A673 (cell line): ENCODE measurements around the gene ATP8A2. TPM values are rescaled to one million over a fixed set of nuclear protein-coding genes. Genes with fewer than 3 reads are reported as not detected.

Experiments used
- BruUV-seq: library from RNA; stranded (reverse); fragments of 400-500 nt; replicated peaks from 2 replicates; lab custom pipeline; 2021; lab: Mats Ljungman, UMichigan
- CTCF ChIA-PET: fragments of 300-600 bp; sonication (Branson Sonifier 250); formaldehyde crosslinking; loops from one replicate; lab custom pipeline; 2022; ENCODE audit warnings: antibody characterized with exemption; lab: Charles Lee
- POLR2A ChIA-PET: fragments of 300-600 bp; sonication (Branson Sonifier 250); formaldehyde crosslinking; loops from one replicate; lab custom pipeline; 2022; ENCODE audit warnings: antibody characterized with exemption; ENCODE audit not compliant: low non-redundant PET; lab: Charles Lee
- DNase-seq: peaks from one replicate; pipeline ENCODE4 v3.0.0-alpha.2; 2015; ENCODE audit warnings: low spot score
- H3K27ac ChIP-seq: fragments of 200-600 bp; sonication (generic); 2 replicates; pipeline ENCODE4 v1.5.1; 2016; ENCODE audit warnings: mixed run types, low read depth, mild to moderate bottlenecking, mixed read lengths, antibody characterized with exemption, low read length; ENCODE audit not compliant: poor library complexity, severe bottlenecking
- H3K27me3 ChIP-seq: fragments of 200-600 bp; sonication (generic); replicated peaks from 2 replicates; pipeline ENCODE4 v1.6.1; 2017; ENCODE audit warnings: mixed run types, low read depth, mild to moderate bottlenecking, mixed read lengths, antibody characterized with exemption, low read length; ENCODE audit not compliant: insufficient read depth, poor library complexity
- H3K36me3 ChIP-seq: fragments of 200-600 bp; sonication (generic); 2 replicates; pipeline ENCODE4 v1.6.1; 2016; ENCODE audit warnings: mixed run types, mild to moderate bottlenecking, mixed read lengths, antibody characterized with exemption, low read length; ENCODE audit not compliant: insufficient read depth, poor library complexity, severe bottlenecking
- H3K4me1 ChIP-seq: fragments of 200-600 bp; sonication (generic); 2 replicates; pipeline ENCODE4 v1.6.1; 2017; ENCODE audit warnings: mixed run types, mild to moderate bottlenecking, mixed read lengths, antibody characterized with exemption, low read length; ENCODE audit not compliant: insufficient read depth, poor library complexity, severe bottlenecking
- H3K4me3 ChIP-seq: fragments of 200-600 bp; sonication (generic); 2 replicates; pipeline ENCODE4 v1.5.1; 2016; ENCODE audit warnings: low read depth, mixed run types, mild to moderate bottlenecking, mixed read lengths, low read length; ENCODE audit not compliant: poor library complexity, severe bottlenecking
- H3K9me3 ChIP-seq: fragments of 200-600 bp; sonication (generic); 2 replicates; pipeline ENCODE4 v1.6.1; 2016; ENCODE audit warnings: mixed run types, low read depth, mild to moderate bottlenecking, mixed read lengths, antibody characterized with exemption, low read length; ENCODE audit not compliant: poor library complexity, severe bottlenecking
- EZH2 ChIP-seq: fragments of 200-600 bp; sonication (generic); IDR thresholded peaks from 2 replicates; pipeline ENCODE4 v1.6.1; 2017; ENCODE audit warnings: borderline replicate concordance, low read depth, mild to moderate bottlenecking, mixed read lengths, antibody characterized with exemption, low read length; ENCODE audit not compliant: poor library complexity, severe bottlenecking
- intact Hi-C: fragments of 100-400 bp; cut with micrococcal nuclease; formaldehyde crosslinking; loops from one replicate; pipeline ENCODE4 v1.10.0; 2022; ENCODE audit not compliant: unreplicated experiment
- total RNA-seq: library from RNA; stranded (reverse); gene quantifications from 2 replicates; pipeline ENCODE4 v1.2.3, GENCODE V29; 2021
- TF ChIP-seq, protein P1 (sequence below): fragments of 300-800, 200-600 bp; sonication (generic); conservative IDR thresholded peaks from 2 replicates; pipeline ENCODE4 v1.5.1; 2017; ENCODE audit warnings: low read depth, mild to moderate bottlenecking, antibody characterized with exemption, low read length, moderate library complexity, mixed read lengths

Gene ATP8A2
- total RNA-seq, 1 experiment from 2014 or later: 0.92 TPM

DNA sequence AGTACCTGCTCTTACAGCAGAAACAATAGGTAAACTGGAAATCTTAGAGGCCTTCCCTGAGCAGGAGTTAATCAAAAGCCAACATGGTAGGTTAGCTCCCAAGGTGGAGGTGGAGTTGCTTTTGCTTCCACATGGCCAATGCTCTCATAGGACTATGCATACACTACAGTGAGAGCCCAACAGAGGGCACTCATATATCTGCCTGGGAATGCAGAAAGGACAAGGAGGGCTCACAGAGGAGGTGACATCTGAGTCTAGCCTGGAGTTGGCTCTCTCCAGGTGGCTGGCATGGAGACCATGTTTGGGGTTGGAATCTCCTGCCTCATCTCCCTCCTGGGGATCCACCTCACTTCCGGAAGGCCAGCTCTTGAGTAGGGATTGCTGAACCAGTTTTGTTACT is 34.6 kb downstream of the ATP8A2 start:
- ChIA-PET CTCF (no interaction called here), POLR2A (no interaction called here)
- H3K9me3 ChIP-seq: no peaks in the 10 kb centered on the region
- TF ChIP-seq EZH2: no peak
- TF ChIP-seq, protein P1, sequence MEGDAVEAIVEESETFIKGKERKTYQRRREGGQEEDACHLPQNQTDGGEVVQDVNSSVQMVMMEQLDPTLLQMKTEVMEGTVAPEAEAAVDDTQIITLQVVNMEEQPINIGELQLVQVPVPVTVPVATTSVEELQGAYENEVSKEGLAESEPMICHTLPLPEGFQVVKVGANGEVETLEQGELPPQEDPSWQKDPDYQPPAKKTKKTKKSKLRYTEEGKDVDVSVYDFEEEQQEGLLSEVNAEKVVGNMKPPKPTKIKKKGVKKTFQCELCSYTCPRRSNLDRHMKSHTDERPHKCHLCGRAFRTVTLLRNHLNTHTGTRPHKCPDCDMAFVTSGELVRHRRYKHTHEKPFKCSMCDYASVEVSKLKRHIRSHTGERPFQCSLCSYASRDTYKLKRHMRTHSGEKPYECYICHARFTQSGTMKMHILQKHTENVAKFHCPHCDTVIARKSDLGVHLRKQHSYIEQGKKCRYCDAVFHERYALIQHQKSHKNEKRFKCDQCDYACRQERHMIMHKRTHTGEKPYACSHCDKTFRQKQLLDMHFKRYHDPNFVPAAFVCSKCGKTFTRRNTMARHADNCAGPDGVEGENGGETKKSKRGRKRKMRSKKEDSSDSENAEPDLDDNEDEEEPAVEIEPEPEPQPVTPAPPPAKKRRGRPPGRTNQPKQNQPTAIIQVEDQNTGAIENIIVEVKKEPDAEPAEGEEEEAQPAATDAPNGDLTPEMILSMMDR: peak; percentile 45
- intact Hi-C loops: no loop called here
- no peaks in the 10 kb centered on the region for H3K27me3 ChIP-seq
- no TSS peak for BruUV-seq
- no peaks in the 10 kb centered on the region for H3K4me1 ChIP-seq
- H3K27ac ChIP-seq: no peak overlapping the region
- H3K36me3 ChIP-seq: no peaks in the 10 kb centered on the region
- H3K4me3 ChIP-seq: no peak overlapping the region
- DNase-seq: peak; percentile 16

DNA sequence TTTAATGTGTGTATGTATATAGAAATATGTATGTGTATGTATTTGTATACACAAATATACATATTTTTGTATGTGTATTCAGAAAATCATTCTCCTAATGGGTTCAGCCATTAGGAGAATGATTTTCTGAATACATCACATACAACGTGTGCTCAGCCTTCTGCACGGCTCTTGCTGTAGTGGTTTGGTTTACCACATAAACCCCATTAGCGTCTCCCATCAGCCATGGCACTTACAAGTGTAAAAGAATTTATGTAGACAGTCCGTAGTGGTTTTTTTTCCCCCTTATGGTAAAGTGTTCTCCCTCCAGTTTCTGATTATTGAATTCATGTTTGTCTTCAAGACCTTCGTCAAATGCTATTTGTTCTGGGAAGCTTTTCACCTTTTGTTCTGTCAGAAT is 38.2 kb downstream of the ATP8A2 start:
- ChIA-PET CTCF (no interaction called here), POLR2A (no interaction called here)
- no peaks in the 10 kb centered on the region for H3K9me3 ChIP-seq
- no peak overlapping the region for H3K4me3 ChIP-seq
- intact Hi-C loops: no loop called here
- H3K27me3 ChIP-seq: no peaks in the 10 kb centered on the region
- no TSS peak for BruUV-seq
- no peaks in the 10 kb centered on the region for H3K4me1 ChIP-seq
- no peak for DNase-seq
- H3K27ac ChIP-seq: no peak overlapping the region
- TF ChIP-seq, protein P1: no peak
- no peak for TF ChIP-seq EZH2
- no peaks in the 10 kb centered on the region for H3K36me3 ChIP-seq

DNA sequence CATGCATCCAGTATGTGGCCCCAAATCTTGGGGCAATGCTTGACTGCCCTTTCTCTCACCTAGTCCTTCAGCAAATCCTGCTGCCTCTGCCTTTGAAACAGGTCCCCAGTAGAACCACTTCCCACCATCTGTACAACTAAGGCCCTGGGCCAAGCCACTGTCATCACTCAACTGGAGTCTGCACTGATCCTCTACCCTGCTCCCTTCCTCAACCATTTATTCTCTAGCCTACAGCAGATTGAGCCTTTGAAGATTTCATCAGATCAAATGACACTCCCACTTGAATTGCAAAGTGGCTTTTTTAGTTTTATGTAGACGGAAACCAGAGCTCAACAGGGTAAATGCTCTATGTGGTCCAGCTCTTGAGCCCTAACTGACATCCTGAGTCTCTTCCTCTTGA is 43.5 kb downstream of the ATP8A2 start:
- no TSS peak for BruUV-seq
- TF ChIP-seq, protein P1: no peak
- no peak for TF ChIP-seq EZH2

More for the DNA sequence above, 43.5 kb downstream of the ATP8A2 start:
- ChIA-PET CTCF (no interaction called here), POLR2A (no interaction called here)
- peaks cover 14% of the 10 kb centered on the region for H3K27me3 ChIP-seq
- H3K4me3 ChIP-seq: no peak overlapping the region
- intact Hi-C loops: no loop called here
- H3K27ac ChIP-seq: no peak overlapping the region
- DNase-seq: no peak
- no peaks in the 10 kb centered on the region for H3K9me3 ChIP-seq
- H3K4me1 ChIP-seq: no peaks in the 10 kb centered on the region
- H3K36me3 ChIP-seq: no peaks in the 10 kb centered on the region
